ENCODE measurements around the gene CRIM1.

The CRIM1 gene

DNA sequence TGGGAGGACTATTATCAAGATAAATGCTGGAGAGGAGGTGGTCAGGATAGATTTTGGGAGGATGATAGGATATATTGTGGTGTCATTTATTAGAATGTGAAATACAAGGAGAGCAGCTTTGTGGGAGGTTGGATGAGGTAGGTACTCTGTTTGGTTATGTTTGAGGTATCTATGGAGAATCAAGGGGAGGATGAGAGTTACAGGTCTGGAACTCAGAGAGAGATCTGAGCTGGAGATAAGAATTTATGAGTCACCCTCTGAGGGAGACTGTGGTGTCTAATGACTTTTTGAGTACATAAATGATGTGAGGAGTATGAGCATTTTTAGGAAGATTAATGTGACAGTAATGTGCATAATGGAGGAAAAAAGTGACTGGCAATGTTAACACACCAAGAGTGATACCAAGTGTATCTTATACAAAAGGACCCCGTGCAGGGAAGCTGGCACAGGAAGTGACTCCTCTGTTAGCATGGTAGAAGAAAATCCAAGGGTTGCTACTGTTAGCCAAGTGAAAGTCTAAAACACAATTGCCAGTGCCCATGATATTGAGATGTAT is 48.2 kb downstream of the CRIM1 start:
- DNase-seq, result peak; percentile 49

DNA sequence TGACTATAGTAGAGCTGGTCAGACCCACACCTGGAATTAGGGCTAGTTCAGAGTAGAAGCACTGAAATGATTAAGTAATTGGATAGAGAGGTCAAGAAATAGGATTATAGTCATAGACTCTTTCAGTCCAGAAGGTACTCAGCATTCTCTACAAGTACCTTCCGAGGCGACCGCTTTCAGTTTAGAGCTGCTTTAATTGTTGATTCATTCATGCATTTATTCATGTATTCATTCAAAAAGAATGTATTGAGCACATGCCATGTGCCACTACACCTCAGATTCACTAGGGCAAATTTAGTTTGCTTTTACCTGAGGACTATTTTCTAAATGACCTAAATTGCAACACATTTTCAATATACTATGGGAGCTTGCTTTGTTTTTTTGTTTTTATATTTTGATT is 48.7 kb downstream of the CRIM1 start:
- no peak for DNase-seq

DNA sequence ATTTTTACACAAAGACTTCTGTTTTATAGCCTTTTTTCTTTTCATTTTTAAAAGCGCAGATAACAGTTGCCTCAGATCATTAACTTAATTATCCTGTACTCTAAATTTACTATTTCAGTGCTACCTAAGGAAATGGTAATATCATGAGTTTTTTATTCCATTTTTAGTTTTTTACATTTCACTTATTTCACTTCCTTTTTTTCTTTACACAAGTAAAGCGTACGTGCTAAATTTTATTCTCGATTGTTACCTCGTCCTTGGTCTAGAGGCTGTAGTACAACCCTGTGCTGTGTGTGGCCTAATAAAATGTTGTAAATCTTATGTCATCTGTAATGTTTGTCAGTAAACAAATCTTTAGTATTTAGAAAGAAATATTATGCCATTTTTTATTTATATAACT is 49.2 kb downstream of the CRIM1 start:
- no peak for DNase-seq

DNA sequence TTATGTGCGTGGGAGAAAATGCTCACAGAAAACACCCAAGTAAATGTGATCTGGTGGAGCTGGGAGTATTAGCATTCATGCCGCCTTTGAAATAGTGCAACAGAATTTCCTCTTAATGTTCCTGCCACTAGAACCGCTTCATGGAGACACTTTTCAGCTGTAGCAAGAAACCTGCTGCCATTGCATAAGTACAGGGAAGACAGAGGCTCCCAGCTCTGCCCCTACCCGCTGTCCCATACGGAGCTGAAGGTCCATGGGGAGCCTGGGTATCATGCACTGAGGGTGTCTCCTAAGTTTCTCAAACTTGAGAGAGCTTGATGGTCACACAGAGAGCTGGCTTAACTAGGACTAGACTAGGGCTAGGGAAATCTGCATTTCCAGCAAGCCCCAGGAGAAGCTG is 49.6 kb downstream of the CRIM1 start:
- no peak for DNase-seq

- no peak for DNase-seq
These were observed 50.7 kb downstream of the CRIM1 start for GRCh38 chr2:36406296-36406695.

- DNase-seq, result no peak
These were observed 51.8 kb downstream of the CRIM1 start for GRCh38 chr2:36407413-36407812.

DNA sequence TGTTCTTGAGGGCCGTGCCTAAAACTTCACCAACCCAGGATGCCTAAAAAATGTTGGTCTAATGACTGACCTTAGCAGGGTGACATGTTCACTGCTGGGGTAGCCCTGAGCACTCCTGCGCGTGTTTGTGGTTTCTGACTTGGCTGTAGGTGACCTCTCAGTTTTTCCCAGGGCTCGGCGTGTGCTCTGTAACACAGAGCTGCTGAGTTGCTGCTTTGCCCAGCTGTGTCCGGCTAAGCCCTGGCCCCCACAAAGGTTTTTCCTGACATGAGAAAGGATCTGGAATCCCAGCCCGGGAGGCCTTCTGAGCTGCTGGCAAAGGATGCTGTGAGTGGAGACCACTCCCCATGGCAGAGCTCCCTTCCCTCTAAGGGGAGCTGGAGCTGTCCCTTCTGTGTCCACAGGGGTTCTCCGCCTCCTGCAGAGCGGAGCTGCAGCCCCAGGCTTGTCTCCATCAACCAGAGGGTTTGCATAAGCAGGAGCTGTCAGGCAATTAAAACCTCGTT is 52.7 kb downstream of the CRIM1 start:
- DNase-seq, result no peak

DNA sequence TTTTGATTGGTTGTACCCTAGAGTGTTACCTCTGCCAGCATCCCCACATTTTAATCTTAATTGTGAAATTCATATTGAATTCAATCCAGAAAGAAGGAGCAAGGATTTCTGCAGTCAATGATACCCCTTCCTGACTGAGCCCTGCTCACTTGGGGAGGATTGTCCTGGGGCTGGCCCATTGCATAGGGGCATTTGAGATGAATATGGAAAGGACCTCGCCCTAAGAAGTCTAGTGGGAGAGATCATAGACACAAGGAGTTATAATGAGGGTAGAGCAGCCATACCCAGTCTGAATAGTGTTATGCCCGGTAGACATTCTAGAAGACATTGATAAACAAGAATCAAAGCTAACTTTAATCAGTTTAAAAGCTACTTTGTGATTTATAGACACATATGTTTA is 53.8 kb downstream of the CRIM1 start:
- no peak for DNase-seq

DNA sequence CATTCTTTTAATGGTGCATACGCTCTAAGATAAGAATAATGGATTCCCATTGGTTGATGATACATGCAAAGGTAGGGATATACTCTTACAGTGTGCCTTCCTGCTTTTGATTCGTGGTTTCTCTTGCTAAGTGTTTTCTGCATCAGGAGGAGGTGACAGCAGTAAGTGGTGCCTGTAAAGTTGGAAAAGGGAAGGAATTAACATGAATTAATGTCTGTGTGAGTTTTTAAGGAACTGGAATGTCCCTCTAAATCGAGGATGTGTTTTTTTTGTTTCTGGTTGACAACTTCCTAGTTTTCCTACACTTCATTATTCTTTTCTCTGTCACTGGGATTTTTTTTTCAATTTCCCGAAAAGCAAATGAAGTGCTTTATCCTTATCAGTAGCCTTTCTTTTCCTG is 54.4 kb downstream of the CRIM1 start:
- no peak for DNase-seq

GRCh38 chr2:36410681-36411080 is 55.1 kb downstream of the CRIM1 start:
- no peak for DNase-seq

GRCh38 chr2:36411962-36412444 is 56.4 kb downstream of the CRIM1 start:
- DNase-seq, result peak; percentile 20

DNA sequence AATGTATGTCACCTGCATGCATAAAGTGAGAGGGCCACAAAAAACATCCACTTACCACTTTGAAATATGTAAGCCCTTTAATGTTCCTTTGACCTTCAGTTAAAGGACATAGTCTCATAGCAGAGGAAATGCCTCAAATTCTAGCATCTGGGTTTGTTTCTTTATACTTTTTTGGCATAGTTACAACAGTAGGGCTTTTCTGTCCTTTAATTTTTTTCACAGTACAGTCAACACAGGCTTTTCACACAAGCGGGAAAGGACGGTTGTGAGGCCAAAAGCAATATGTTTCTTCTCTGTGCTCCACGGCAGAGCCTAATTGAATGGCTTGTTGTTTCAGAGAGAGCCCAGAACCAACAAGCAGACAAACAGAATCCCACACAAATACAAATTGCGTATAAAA is 57.6 kb downstream of the CRIM1 start:
- no peak for DNase-seq

GRCh38 chr2:36414307-36414706 is 58.7 kb downstream of the CRIM1 start:
- no peak for DNase-seq

- no peak for DNase-seq
These were observed 59.9 kb downstream of the CRIM1 start for GRCh38 chr2:36415381-36416022.

DNA sequence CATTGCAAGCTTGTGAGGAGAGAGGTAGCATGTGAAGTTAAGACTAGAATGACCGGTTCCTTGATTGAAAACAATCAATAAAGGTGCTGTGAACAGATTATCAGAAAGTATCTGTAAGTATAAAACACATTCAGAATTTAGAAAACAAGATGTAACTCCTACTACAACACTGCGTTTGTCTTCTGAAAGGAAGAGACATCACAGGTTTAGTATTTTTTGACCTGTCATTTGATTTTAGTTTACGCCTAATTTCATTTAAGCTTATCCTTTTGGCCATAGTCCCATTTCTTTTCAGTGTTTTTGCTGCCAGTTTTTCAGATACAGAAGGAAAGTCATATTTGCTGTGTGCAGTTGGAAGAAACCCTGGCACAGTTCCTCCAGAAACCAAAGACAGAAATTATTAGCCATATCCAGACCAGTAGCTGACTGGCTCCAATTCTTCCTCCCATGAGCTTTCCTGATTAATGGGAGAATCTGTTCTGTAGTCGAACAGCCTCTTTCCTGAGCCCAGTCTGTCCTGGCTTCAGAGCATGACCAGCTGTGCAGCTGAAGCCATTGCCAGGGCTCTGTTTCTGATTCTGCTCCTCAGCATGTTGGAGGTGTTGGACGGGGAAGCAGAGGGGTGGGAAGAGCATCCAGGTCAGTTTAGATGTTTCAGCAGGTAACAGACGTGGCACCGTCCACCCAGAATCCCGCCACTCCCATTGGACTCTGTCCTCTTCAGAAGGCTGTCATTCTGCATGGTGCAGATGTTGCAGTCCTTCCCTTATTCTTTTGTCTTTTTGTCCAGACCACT is 61.0 kb downstream of the CRIM1 start:
- no peak for DNase-seq

DNA sequence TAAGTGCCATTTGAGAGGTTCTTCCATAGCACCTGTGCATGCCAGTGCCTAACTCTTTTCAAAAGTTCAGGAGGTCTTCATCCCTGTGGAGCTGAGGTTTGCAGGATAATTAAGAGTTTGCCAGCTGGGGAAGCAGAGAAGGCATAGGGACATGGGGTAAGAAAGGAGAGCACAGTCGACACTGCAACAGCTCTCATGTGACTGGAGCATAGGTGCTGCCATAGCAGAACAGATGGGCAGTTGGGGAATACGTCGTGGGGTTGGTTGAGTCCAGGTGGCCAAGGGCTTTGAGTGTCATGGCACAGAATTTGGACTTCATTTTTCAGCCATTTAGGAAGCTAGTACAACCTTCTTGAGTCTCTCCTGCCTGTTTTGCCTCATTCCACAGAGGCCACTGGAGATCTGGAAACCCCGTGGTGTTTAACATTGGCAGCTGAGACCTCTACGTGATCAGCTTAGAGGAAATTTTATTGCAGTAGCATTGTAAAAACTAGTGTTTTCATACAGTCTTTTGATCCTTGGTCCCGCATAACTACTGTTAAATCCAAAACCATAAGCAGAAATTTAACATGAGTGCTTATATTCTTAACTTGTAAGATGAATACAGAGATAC is 65.1 kb downstream of the CRIM1 start:
- no peak for DNase-seq

DNA sequence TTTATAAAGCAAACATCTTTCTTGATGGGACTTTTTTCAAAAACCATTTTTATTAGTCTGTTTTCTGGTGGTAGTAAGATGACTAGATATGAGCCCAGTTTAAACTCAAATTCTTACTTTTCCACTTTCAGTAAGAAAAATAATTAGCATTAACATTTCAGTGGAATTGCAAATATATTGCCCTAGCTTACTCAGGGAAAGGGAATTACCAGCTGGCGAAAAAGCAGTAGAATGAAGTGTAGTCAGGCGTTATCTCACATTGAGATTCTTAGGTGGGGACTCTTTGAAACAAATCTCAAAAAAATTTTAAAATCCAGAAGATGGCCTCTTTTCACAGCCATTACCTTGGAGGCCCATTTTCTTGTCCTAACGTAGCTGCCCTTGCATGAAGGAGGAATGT is 65.8 kb downstream of the CRIM1 start:
- DNase-seq, result no peak

GRCh38 chr2:36423172-36423571 is 67.6 kb downstream of the CRIM1 start:
- no peak for DNase-seq

- no peak for DNase-seq
These were observed 68.1 kb downstream of the CRIM1 start for GRCh38 chr2:36423619-36424120.

DNA sequence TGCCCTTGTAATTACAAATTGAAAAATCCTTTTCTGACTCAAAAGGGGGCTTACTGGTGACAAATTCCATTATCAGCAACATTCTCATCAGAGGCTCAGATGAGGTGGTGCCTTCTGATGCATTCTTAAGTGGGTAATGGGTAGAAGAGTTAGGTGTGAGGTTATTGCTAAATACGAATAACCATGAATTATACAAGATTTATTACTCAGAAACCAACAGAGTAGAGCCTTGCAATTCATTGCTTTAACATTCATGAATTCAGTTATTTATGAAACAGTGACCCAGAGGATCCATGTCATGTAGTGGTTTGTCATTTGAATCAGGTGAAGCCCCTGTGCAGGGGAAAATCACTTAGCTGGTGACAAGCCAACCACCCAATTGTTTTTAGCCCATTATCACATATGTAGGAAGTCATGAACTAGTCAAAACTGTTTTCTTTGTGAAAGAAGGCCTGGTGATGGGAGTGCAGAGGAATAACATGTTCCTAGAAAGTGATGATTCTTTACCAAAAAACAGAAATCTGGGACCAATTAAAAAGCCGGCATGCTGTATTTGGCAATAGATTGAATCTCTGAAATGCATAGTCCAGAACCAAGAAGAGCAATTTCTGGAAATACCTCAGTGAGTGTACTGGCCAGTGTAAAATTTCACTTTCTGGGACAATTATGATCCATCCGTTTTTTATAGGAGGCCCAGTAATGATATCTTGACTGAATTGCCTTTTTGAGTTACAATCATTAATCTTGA is 70.2 kb downstream of the CRIM1 start:
- DNase-seq, result no peak

- DNase-seq, result no peak
These were observed 72.2 kb downstream of the CRIM1 start for GRCh38 chr2:36427790-36428243.

DNA sequence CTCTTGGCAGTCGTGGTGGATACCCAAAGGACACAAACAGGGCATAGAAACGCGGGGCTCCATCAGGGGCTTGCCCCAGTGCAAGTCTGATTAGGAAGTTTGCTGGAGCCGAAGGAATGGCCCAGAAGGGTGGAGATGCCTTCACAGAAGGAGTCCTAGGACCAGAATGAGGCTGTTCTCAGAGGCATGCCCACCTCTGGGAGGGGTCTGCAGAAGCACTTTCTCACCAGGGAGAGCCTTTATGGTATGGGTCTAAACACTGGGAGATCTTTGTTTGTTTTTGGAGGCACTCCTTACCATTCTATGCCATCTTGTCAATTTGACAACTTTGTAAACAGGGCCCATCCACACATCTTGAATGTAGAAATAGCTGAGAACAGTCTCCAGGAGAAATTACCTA is 75.0 kb downstream of the CRIM1 start:
- DNase-seq, result no peak

DNA sequence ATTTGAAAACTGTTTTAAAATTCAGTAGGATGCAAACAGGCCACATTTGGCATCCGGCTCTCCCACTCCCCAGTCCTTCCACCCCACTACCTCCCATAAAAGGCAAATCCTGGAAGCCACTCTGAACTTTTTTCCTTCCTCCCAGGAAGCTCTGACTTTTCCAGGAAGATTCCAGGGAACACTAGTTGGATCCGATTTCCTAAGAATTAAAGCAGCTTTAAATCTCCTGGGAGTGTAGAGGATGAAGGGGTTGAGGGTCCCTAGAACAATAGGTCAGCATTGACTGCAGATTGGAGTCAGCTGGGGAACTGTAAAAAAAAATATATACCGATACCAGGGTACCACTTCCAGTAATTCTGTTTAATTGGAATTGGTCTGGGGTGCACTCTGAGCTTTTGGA is 76.9 kb downstream of the CRIM1 start:
- DNase-seq, result no peak

Measured in hematopoietic multipotent progenitor cell treated with erythropoietin and hydrocortisone succinate and interleukin-3 and kit ligand, for 4 days (in vitro differentiated cells).